ENCODE data around the gene SLC41A1.

The SLC41A1 gene

GRCh38 chr1:205754857-205755256, 58.1 kb downstream of the SLC41A1 start:
- no peak for DNase-seq (ENCODE audit: low read depth in 2 of 2)

GRCh38 chr1:205751036-205751651, 61.9 kb downstream of the SLC41A1 start:
- no peak for DNase-seq (ENCODE audit: low read depth in 2 of 2)

GRCh38 chr1:205750138-205751035, 62.6 kb downstream of the SLC41A1 start, which contains the start of gene NUCKS1:
TSS of gene NUCKS1 (minus strand) at chr1:205750182. CDS start at chr1:205749973, 209 bp downstream.
- DNase-seq (ENCODE audit: low read depth in 2 of 2): peak; percentile 95 to 98

GRCh38 chr1:205749234-205750137, 63.5 kb downstream of the SLC41A1 start:
- peak; percentile 92 to 96 for DNase-seq (ENCODE audit: low read depth in 2 of 2)

GRCh38 chr1:205748403-205749233, 64.4 kb downstream of the SLC41A1 start:
- no peak for DNase-seq (ENCODE audit: low read depth in 2 of 2)

GRCh38 chr1:205746757-205747412, 66.1 kb downstream of the SLC41A1 start:
- DNase-seq (ENCODE audit: low read depth in 2 of 2): no peak

GRCh38 chr1:205744403-205744802, 68.6 kb downstream of the SLC41A1 start:
- DNase-seq (ENCODE audit: low read depth in 2 of 2): no peak

- DNase-seq (ENCODE audit: low read depth in 2 of 2): no peak
Observed at GRCh38 chr1:205743977-205744376, 69.0 kb downstream of the SLC41A1 start.

- no peak for DNase-seq (ENCODE audit: low read depth in 2 of 2)
Observed at GRCh38 chr1:205741681-205742080, 71.3 kb downstream of the SLC41A1 start.

- no peak for DNase-seq (ENCODE audit: low read depth in 2 of 2)
Observed at GRCh38 chr1:205739348-205740160, 73.4 kb downstream of the SLC41A1 start.
